BJ (cell line): ENCODE data around the gene TP53BP1. TPM values are rescaled to one million over a fixed set of nuclear protein-coding genes. Genes with fewer than 3 reads are reported as not detected.

Experiments used
- CTCF ChIA-PET: fragments of 350-600 bp; formaldehyde crosslinking; extraction: SDS; loops from one replicate; lab custom pipeline; 2021; ENCODE audit warnings: antibody characterized with exemption, inconsistent platforms; lab: Yijun Ruan, JAX
- POLR2A ChIA-PET: fragments of 300-600 bp; sonication (Branson Sonifier 250); formaldehyde crosslinking; extraction: SDS; loops from one replicate; lab custom pipeline; 2021; ENCODE audit warnings: antibody characterized with exemption; lab: Charles Lee
- DNase-seq: peaks from one replicate; pipeline ENCODE4 v3.0.0-alpha.2; 2011; ENCODE audit warnings: low read depth
- H3K27me3 ChIP-seq: 2 replicates; pipeline ENCODE4 v1.6.0; 2011; ENCODE audit warnings: low read length; ENCODE audit not compliant: control insufficient read depth, insufficient read depth
- H3K36me3 ChIP-seq: 2 replicates; pipeline ENCODE4 v1.5.1; 2011; ENCODE audit warnings: low read length; ENCODE audit not compliant: control insufficient read depth, insufficient read depth
- H3K4me3 ChIP-seq: 2 replicates; pipeline ENCODE4 v1.5.1; 2011; ENCODE audit warnings: low read depth, mild to moderate bottlenecking, control low read depth, low read length
- polyA plus RNA-seq: library from polyadenylated mRNA; depleted of rRNA; stranded (reverse); fragments of >200 nt; gene quantifications from 2 replicates; pipeline ENCODE4 v1.2.3, GENCODE V29; 2011
- TF ChIP-seq, protein P1 (sequence below): IDR thresholded peaks from 2 replicates; pipeline ENCODE4 v1.5.1; 2011; ENCODE audit warnings: low read depth, mild to moderate bottlenecking, control low read depth, inconsistent platforms, low read length, moderate library complexity; ENCODE audit not compliant: insufficient read depth

TP53BP1 gene
- polyA plus RNA-seq, 1 experiment: 48.3 TPM

- POLR2A ChIA-PET: no interaction called here
- TF ChIP-seq, protein P1, sequence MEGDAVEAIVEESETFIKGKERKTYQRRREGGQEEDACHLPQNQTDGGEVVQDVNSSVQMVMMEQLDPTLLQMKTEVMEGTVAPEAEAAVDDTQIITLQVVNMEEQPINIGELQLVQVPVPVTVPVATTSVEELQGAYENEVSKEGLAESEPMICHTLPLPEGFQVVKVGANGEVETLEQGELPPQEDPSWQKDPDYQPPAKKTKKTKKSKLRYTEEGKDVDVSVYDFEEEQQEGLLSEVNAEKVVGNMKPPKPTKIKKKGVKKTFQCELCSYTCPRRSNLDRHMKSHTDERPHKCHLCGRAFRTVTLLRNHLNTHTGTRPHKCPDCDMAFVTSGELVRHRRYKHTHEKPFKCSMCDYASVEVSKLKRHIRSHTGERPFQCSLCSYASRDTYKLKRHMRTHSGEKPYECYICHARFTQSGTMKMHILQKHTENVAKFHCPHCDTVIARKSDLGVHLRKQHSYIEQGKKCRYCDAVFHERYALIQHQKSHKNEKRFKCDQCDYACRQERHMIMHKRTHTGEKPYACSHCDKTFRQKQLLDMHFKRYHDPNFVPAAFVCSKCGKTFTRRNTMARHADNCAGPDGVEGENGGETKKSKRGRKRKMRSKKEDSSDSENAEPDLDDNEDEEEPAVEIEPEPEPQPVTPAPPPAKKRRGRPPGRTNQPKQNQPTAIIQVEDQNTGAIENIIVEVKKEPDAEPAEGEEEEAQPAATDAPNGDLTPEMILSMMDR: no peak
- CTCF ChIA-PET: interaction anchor here (0.9 to 2.7 kb wide), 3 partner anchors 12 to 38 kb away, joined by 3 to 10 read pairs (median 4); no protein-coding TSS in a partner anchor
- no peak for DNase-seq
- peaks cover 8% of the 10 kb centered on the region for H3K36me3 ChIP-seq
- no peak overlapping the region for H3K4me3 ChIP-seq
- H3K27me3 ChIP-seq: no peaks in the 10 kb centered on the region
Observed at GRCh38 chr15:43390723-43391122, 102.2 kb downstream of the TP53BP1 start.

DNA sequence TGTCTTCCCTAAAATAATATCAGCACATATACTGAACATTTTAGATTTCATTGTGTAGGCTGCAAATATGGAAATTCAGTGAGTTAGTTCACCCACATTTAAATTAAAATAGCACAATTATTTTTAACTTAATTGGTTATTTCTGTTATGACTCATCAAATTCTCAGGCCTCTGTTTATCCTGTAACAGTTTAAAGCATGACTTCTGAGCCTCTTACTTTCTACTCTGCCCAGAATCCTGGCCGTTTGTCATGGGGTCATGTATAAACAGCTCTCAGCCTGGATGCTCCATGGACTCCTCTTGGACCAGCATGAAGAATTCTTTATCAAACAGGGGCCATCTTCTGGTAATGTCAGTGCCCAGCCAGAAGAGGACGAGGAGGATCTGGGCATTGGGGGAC is 109.9 kb downstream of the TP53BP1 start:
- ChIA-PET CTCF (no interaction called here), POLR2A (no interaction called here)
- no peak for DNase-seq
- Histone ChIP-seq H3K36me3 (peaks cover 8% of the 10 kb centered on the region), H3K27me3 (no peaks in the 10 kb centered on the region), H3K4me3 (no peak overlapping the region)
- TF ChIP-seq, protein P1: no peak

DNA sequence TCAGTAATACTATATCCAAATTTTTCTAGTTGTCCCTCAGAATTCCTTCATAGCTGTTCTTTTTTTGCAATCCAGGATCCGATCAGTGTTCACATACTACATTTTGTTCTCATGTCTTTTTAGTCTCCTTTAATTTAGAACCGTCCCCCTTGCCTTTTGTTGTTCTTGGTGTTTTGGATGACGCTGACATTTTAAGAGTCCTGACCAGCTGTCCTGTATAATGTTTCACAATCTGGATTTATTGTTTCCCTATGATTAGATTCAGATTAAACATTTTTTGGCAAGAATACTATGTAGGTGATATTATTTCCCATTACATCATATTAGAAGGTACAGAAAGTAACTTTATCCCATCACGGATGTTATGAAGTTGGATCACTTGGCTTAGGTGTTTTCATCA is 110.6 kb downstream of the TP53BP1 start:
- peaks cover 5% of the 10 kb centered on the region for H3K36me3 ChIP-seq
- CTCF ChIA-PET: no interaction called here

GRCh38 chr15:43378601-43379000 is 114.4 kb downstream of the TP53BP1 start:
- CTCF ChIA-PET: interaction anchor here (0.6 to 0.8 kb wide), 2 partner anchors 11 to 955 kb away, joined by 3 read pairs; no protein-coding TSS in a partner anchor
- POLR2A ChIA-PET: interaction anchor here (0.6 kb wide), 1 partner anchor 371 kb away, joined by 4 read pairs; no protein-coding TSS in a partner anchor
- TF ChIP-seq, protein P1: no peak
- Histone ChIP-seq H3K36me3 (peaks cover 5% of the 10 kb centered on the region; the same call in 1 of the 2 replicates), H3K27me3 (no peaks in the 10 kb centered on the region), H3K4me3 (no peak overlapping the region)
- no peak for DNase-seq

More for the DNA sequence above, 110.6 kb downstream of the TP53BP1 start:
- no peaks in the 10 kb centered on the region for H3K27me3 ChIP-seq
- TF ChIP-seq, protein P1: no peak
- POLR2A ChIA-PET: no interaction called here
- no peak overlapping the region for H3K4me3 ChIP-seq
- DNase-seq: no peak

DNA sequence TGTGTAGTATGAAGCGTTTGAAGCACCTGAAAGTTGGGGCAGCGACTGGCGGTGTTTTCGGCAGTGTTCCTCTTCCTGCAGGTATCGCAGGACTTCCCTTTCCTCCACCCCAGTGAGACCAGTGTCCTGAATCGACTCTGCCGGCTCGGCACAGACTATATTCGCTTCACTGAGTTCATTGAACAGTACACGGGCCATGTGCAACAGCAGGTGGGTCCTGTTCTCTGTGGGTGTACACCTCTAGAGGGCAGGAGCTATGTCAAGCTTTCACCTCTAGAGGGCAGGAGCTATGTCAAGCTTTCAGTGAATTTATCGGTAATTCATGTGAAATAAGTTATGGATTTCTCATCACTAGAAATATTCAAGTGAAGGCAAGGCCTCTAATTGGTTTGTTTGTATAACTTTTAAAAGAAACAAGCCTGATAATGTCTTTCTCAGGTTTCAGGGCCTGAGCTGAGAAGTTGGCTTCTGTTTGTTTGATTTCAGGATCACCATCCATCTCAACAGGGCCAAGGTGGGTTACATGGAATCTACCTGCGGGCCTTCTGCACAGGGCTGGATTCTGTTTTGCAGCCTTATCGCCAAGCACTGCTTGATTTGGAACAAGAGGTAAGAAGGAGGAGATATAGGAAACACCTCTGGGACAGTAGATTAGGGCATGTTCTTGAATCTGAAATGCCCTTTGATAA is 116.8 kb downstream of the TP53BP1 start:
- Histone ChIP-seq H3K36me3 (peaks cover 5% of the 10 kb centered on the region; the same call in 1 of the 2 replicates), H3K4me3 (no peak overlapping the region), H3K27me3 (no peaks in the 10 kb centered on the region)
- ChIA-PET CTCF (interaction anchor here (0.7 to 1.8 kb wide), 10 partner anchors 11 to 29 kb away, joined by 3 to 10 read pairs (median 4); no protein-coding TSS in a partner anchor), POLR2A (interaction anchor here (0.6 kb wide), 1 partner anchor 10 kb away, joined by 16 read pairs; no protein-coding TSS in a partner anchor)
- TF ChIP-seq, protein P1: peak; percentile 87
- DNase-seq: no peak
